NCI-H524 treated with DMSO at 0.1 percent for 48 hours (cell line): ENCODE results near the gene CKB.
A peak's percentile ranks its signal among the peaks of the same experiment; 100 is the strongest.
"Not testable (repeated sequence)": the region's sequence is repeated elsewhere in the genome, so short reads cannot be mapped to it uniquely, and the experiment has no call there.

Source experiments
- DNase-seq: peaks from one replicate; lab custom pipeline; 2025; lab: John Stamatoyannopoulos, UW

CKB gene

DNA sequence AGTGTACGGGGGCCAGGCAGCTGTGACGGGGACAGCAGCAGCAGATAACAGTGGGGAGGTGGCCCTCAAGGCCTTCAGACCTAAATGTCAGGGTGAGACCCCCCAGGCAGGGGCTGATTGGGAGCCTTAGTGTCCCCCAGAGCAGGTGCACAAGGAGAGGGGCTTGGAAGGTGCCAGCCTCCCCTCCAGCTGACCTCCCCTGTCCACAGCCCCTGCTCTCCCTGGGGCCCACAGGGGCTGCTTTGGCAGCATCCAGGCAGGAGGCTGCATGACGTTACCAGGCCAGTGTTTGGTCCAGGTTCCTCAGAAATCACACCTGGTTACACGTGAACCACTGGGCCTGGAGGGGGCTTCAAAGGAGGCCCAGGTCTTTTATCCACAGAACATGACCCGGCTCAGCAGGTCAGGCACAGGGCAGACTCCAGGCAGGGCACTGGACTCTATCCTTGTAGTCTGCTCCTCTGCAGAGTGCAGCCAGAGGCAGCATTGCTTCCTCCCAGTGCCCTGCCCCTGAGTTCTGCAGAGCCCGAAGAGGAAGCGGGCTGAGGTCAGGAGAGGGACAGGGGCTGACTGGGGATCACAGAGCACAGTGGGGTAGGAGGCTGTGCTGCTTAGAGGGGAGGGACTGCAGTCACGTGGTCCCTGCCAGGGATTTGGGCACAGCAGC lies 3.8 kb upstream of the CKB start:
- DNase-seq: no peak

DNA sequence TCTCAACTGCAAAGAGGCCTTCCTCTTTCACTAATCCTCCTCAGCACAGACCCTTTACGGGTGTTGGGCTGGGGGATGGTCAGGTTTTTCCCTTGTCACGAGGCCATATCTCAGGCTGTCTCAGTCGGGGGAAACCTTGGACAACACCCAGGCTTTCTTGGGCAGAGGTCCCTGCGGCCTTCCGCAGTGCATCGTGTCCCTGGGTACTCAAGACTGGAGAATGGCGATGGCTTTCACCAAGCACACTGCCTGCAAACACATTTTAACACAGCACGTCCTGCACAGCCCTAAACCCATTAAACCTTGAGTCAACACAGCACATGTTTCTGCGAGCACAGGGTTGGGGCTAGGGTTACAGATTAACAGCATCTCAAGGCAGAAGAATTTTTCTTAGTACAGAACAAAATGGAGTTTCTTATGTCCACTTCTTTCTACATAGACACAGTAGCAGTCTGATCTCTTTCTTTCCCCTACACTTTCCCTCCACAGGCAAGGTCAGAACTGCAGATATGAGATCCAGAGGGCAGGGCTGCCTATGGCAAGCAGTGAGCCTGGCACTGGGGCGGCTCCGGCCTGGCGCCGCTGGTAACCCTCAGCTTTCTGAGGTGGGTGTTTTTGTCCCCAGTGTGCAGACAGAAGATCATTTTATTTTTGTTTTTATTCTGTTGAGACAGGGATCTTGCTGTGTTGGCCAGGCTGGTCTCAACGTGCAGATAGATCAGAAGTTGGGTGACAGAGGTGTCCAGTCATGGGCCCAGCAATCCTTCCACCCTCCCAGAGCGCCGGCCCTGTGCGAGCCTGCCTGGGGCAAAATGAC lies 3.0 kb upstream of the CKB start:
- not testable (repeated sequence) for DNase-seq

- no peak for DNase-seq
These were observed 1.6 kb upstream of the CKB start for GRCh38 chr14:103524002-103524935.

DNA sequence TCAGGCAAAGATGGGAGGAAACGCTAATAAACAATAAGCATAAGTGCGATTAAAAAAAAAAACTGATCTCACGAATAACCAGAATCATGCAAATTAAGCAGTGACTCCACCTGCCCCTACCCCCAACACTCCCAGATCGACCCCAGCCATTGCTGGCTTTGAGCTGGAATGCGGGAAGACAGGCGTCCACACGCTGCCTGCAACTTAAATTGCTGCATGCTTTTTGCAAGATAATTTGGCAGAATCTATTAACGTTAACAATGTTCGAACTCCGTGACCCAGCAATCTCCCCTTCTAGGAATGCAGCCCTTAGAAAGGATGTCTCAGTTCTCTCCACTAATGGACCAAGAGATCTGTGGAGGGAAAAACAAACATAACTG lies 935 bp upstream of the CKB start:
- DNase-seq: no peak

DNA sequence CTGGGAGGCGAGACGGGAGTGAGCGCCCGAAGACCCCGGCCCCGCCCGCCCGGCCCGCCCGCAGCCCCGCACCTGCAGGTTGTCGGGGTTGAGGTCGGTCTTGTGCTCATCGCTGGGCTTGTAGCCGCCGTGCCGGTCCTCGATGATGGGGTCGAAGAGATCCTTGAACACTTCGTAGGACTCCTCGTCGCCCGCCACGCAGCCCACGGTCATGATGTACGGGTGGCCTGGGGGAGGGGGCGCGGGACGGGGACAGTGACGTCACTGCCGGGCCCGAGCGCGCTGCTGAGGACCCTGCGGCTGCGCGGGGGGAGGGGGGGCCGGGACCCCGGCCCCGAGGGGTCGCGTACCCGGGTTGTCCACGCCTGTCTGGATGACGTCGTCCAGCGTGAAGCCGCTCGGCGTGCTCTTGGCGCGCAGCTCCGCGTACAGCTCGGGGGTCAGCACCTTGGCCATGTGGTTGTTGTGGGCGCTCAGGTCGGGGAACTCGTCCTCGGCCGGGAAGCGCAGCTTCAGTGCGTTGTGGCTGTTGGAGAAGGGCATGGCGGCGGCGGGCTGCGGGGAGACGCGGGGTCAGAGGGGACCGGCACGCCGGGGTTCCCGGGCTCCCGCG lies 573 bp downstream of the CKB start:
- DNase-seq: no peak

- DNase-seq: no peak
These were observed 1.1 kb downstream of the CKB start for GRCh38 chr14:103521438-103521950.

DNA sequence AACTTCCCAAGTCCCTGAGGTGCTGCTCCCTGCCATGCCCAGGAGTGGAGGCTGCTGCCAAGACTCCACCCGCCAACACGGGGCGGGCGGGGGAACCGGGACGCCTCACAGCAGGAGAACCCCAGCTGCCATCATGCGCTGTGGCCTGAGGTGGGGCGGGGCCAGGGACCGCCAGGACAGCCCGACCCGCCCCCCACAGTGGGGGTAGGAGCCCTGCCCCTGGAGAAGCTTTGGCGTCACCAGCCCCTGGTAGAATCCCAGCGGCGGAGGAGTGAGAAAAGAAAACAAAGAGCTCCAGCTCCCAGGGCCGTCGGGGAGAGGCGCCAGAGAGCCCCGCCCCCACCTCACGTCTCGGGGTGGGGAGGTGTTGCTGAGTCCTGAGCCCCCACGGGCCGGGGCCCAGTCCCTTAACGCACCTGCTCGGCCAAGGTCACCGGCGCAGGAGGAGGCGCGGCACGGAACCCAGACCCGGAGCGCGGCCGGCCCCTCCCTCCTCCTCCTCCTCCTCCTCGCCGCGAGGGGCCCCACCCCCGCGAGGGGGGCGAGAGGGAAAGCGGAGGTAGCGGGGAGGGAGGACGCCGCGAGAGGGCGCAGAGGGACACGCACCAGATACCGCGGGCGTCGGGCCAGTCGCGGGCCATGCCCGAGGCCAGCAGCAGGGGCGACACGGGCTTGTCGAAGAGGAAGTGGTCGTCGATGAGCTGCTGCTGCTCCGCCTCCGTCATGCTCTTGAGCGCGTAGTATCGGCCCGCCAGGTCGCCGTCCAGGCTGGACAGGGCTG lies 1.8 kb downstream of the CKB start:
- DNase-seq: no peak

DNA sequence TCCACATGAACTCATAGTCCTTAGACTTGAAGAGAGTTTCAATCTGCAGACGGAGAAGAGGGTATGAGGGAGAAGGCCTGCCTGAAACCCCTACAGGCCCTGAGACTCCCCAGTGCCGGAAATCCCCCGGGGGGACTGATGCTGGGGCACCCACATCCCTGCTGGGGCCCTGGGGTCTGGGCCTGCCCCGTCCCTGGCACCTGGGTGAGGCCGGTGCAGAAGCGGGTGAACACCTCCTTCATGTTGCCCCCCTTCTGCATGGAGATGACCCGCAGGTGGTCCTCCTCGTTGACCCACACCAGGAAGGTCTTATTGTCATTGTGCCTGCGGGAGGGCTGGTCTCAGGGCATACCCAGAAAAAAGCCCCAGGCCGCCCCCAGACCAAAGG lies 2.4 kb downstream of the CKB start:
- no peak for DNase-seq

DNA sequence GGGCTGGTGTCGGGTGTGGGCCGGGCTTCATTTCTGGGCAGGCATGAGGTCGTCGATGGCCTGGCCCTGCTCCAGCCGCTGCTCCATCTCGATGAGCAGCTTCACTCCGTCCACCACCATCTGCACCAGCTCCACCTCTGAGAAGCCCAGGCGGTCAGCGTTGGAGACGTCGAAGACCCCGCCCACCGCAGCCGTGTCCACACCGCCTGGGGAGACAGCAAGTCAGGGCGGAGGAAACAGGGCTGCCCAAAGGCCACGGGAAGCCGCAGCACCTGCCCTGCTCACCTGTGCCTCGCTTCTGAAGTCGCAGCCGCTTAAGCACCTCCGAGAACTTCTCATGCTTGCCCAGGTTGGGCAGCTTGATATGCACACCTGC lies 2.8 kb downstream of the CKB start:
- no peak for DNase-seq

- DNase-seq: no peak
These were observed 3.4 kb downstream of the CKB start for GRCh38 chr14:103519043-103519836.

- no peak for DNase-seq
These were observed 4.1 kb downstream of the CKB start for GRCh38 chr14:103518422-103519042.

GRCh38 chr14:103517721-103518421 lies 4.8 kb downstream of the CKB start:
- DNase-seq: no peak

- DNase-seq: no peak
These were observed 5.5 kb downstream of the CKB start for GRCh38 chr14:103517174-103517566.

- no peak for DNase-seq
These were observed 6.0 kb downstream of the CKB start for GRCh38 chr14:103516426-103517173.

- DNase-seq: no peak
These were observed 7.8 kb downstream of the CKB start for GRCh38 chr14:103514596-103515421.

DNA sequence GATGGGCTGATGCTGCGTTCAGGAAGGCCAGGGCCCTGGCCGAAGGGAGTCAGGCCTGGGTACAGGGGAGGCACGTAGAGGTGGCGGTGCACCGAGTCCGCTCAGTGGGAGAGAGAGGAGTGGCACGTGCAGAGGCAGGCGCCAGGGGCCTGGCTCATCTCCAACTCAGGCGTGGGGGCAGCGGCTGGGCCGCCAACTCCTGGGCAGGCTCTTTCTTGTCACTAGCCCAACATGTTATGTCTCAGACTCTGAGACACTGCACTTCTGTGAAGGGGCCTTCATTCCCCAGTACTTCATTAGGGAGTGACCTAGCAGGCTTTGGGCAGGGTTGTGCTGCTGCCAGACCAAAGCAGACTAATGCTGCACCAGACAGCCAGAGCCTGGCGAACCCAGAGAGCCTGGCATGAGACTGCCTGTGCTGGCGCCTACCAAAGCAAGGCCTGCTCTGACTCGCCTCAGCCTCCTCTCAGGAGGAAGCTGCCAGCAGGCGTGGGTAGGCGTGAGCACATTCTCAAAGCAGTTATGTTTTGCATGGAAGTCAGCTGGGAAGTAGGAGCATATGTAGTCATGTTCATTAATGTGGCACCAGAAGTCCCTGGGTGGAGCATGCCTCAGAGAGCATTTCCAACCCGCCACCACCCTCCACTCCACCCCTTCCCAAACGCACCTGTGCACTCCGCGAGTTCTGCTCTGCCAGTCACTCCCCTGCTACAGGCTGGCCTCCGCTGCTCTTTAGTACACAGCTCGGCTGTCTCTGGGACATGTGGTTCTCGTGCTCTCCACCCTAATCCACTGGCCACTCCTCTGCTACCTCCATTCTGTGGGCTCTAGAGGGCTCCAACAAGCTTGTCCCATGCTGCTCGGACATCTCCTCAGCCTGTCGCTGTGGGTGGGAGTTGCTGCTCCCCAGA lies 9.7 kb downstream of the CKB start:
- DNase-seq: peak; percentile 55

GRCh38 chr14:103512180-103512579 lies 10.4 kb downstream of the CKB start:
- not testable (repeated sequence) for DNase-seq
